A549 treated with CpdA at 1 μM for 4 hours (cell line): Measurements from ENCODE around the gene PSMB10. TPM values are rescaled to one million over a fixed set of nuclear protein-coding genes. Genes with fewer than 3 reads are reported as not detected.

ENCODE experiments used
- total RNA-seq: library from RNA; stranded (reverse); fragments of 200-300 nt; extraction: Qiagen RNA extraction; gene quantifications from 5 replicates; pipeline ENCODE4 v1.2.3, GENCODE V29; 2022; ENCODE audit warnings: low read depth

The PSMB10 gene
- total RNA-seq = 37.4 to 55.9 TPM (median 50.3 TPM) in 5 replicates

GRCh38 chr16:67936124-67936879, at the start of gene PSMB10:
TSS of gene PSMB10 (minus strand) at chr16:67936850. CDS start at chr16:67936749, 101 bp downstream.

GRCh38 chr16:67979955-67980678, 43.5 kb upstream of the PSMB10 start, which contains the start of gene DPEP3:
TSS of gene DPEP3 (minus strand) at chr16:67980499. CDS start at chr16:67980380, 119 bp downstream.

DNA sequence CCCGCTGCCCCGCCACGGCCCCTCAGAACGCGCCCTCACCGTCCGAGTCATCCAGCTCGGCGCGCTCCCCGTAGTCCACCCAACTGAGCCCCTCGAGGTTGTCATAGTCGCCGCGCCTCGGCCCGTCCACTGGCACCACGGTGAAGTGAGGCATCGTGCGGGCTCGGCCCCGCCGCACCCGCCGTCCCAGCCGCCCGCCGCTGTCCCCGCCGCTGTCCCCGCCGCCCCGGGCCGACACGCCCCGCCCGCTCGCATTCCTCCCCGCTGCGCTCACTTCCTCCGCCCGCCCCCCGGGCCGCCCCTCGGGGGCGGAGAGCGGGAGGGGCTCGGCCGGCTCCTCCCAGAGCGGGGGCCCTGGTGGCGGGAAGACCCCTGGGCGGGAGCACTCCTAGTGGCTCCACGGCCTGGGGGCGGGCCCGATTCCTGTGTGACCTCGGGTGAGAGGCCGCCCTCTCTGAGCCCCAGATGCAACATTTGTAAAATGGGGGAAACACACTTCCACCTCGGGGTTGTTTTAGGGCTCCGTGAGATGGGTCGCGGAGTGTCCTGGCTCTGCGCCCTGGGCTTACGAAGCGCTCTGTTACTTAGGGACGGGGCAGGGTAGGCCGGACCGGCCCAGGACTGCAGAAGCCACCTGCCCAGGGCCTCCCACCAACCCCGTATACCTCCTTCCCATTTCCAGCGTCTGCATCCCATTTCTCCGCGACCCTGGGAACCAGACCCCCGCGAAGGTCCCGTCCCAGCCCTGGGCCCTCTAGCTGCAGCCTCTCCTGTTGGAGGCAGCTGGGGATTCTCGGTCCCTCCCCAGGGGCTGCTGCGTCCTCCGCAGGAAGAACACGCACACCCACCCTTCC, 32.0 kb upstream of the PSMB10 start, which contains the start of gene SLC12A4:
Gene SLC12A4 (minus strand): TSS at position 238 of the 854 bp plus-strand sequence. CDS start 84 bp downstream, at position 154.

DNA sequence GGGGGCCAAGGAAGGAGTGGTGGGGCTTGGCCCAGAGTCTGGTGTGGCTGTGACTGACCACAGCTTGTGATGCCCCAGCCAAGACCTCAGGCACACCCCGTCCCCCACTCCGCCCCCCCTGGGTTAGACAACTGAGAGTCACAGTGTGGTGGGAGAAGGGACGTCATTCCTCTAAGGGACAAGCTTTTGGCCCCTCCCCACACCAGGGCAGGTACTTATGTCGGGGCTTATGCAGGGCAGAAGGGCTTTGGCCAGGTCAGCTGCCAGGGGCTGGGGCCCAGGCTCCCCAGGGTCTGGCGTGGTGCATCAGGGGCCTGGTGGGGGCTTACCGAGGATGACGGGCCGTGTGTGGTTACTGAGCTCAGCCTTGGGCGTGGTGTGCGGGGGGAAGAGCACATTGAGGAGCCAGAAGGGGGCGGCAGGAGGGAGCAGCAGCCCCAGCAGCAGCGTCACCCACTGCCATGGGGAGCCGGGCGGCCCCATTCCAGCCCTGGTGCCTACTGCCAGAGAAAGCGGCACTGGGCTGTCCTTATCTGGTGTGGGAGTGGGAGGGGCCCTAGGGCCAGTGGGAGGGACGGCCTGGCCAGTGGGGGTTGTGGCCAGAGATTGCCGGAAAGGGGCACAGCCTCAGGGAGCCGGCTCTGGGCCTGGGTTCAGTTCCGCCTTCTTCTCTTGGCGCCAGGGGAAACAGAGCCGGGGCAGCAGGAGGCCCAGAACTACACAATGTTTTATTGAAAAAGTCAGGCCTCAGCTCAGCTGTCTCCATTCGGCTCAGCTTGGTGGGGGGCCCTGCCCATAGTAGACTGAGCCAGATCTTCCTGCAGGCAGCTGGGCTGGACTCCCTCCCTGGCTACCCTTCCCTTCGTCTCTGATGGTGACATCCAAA, 7.2 kb upstream of the PSMB10 start, which contains the start of gene LCAT:
Gene LCAT (minus strand): TSS at position 502 of the 886 bp plus-strand sequence. CDS start 19 bp downstream, at position 483.

DNA sequence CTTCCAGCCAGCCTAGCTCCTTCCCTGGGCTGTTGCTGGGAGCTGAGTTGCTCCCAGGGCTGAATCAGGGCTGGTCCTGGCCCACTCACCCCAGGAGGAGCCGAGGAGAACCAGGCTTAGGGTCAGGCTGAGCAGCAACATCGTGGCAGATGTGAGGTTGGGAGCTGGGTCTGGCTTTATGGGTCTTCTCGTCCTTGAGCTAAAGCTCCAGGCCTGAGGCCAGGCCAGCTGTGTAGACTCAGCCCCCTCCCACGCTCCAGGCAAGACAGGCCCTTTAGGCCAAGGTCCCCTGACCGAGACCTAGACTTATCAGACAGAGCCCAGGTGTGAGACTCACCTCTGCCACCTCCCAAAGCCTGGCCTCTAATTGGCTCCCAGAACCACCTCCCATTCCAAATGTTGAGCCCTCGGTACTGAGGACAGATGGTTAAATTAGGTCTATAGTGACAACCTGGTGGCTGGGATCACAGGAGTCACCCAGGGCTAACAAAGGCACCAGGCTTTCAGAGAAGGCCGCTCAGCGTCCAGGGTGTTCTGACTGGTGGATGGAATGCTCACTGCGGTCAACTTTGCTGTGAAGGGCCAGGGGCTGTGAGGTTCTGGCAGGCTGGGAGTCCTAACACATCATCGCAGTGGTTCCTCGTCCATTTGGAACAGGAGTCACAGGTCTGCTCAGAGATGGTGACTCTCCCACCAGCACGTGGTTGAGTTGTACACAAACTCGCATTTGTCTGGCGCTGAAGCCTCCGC, 4.8 kb downstream of the PSMB10 start, which contains the start of gene CTRL:
Gene CTRL (minus strand): TSS at position 151 of the 750 bp plus-strand sequence. CDS start 10 bp downstream, at position 141.

GRCh38 chr16:67892899-67893742, 43.5 kb downstream of the PSMB10 start, which contains the start of gene PSKH1:
TSS of gene PSKH1 (plus strand) at chr16:67893254. CDS start at chr16:67908750, 15,496 bp downstream.

DNA sequence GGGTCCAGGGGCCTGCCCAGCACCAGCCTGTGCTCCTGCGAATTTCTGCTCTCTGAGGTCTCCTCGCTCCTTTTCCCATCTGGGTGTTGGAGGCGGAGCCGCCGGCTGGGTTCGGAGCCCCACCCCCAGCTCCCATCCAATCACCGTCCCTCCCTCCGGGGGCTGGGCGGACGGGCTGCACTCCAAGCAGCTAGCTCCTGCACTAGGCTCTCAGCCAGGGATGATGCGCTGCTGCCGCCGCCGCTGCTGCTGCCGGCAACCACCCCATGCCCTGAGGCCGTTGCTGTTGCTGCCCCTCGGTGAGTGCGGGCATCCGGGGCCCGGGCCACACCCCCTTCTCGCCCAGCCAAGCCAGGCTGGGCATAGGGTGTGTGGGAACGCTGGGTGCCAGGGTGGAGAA, 52.0 kb downstream of the PSMB10 start, which contains the start of gene NRN1L:
Gene NRN1L (plus strand): TSS at position 202 of the 400 bp plus-strand sequence. CDS start 19 bp downstream, at position 221.

Other genes with a start within 250 kb of the PSMB10 start
- 17.4 to 19.2 TPM (median 17.8 TPM) in 5 replicates for gene GFOD2, start 217.5 kb downstream of the PSMB10 start, total RNA-seq
- gene RANBP10, start 130.3 kb downstream of the PSMB10 start, total RNA-seq = 8.7 to 9.8 TPM (median 9.2 TPM) in 5 replicates
- gene TSNAXIP1, start 130.0 kb downstream of the PSMB10 start, total RNA-seq = 0.35 to 0.83 TPM (median 0.43 TPM) in 5 replicates
- gene THAP11, start 94.5 kb downstream of the PSMB10 start, total RNA-seq = 24.7 to 45.1 TPM (median 42.2 TPM) in 5 replicates
- gene NUTF2, start 89.9 kb downstream of the PSMB10 start, total RNA-seq = 231 to 244 TPM (median 242 TPM) in 5 replicates
- 26.9 to 31.8 TPM (median 29.8 TPM) in 5 replicates for gene CENPT, start 89.2 kb downstream of the PSMB10 start, total RNA-seq
- 58.5 to 70.6 TPM (median 64.6 TPM) in 5 replicates for gene EDC4, start 63.8 kb downstream of the PSMB10 start, total RNA-seq
- gene NRN1L, start 52.0 kb downstream of the PSMB10 start, total RNA-seq = 0.17 to 0.29 TPM in 2 of 5 replicates, not detected in the others
- 11.6 to 18.1 TPM (median 15.8 TPM) in 5 replicates for gene PSKH1, start 43.6 kb downstream of the PSMB10 start, total RNA-seq
- gene CTRL, start 5.0 kb downstream of the PSMB10 start, total RNA-seq = 1.6 to 2.7 TPM (median 1.8 TPM) in 5 replicates
- 4.9 to 10.8 TPM (median 9.3 TPM) in 5 replicates for gene LCAT, start 7.3 kb upstream of the PSMB10 start, total RNA-seq
- 19.7 to 30.7 TPM (median 26.2 TPM) in 5 replicates for gene SLC12A4, start 31.8 kb upstream of the PSMB10 start, total RNA-seq
- gene DPEP3, start 43.6 kb upstream of the PSMB10 start, total RNA-seq = not detected in 5 replicates
- gene DPEP2, start 62.6 kb upstream of the PSMB10 start, total RNA-seq = not detected in 5 replicates
- gene DPEP2NB, start 79.1 kb upstream of the PSMB10 start, total RNA-seq = not detected in 5 replicates
- gene DDX28, start 86.4 kb upstream of the PSMB10 start, total RNA-seq = 16.6 to 21.2 TPM (median 20.2 TPM) in 5 replicates
- 15.3 to 18.9 TPM (median 17.7 TPM) in 5 replicates for gene DUS2, start 86.4 kb upstream of the PSMB10 start, total RNA-seq
- gene NFATC3, start 148.5 kb upstream of the PSMB10 start, total RNA-seq = 14.4 to 16.1 TPM (median 15.7 TPM) in 5 replicates